Peyer's patch (tissue), 4 donors: ENCODE measurements around the gene PTER.

Experiments
- CTCF ChIP-seq, 6 experiments: fragments of 450-650 bp in 4 of 6; fragments of 200-600 bp in 2 of 6; sonication (generic) in 1 of 6; IDR thresholded peaks; one replicate each; pipeline ENCODE4 v1.5.1; 2017 to 2019; ENCODE audit warnings: antibody characterized with exemption in 6 of 6, mild to moderate bottlenecking in 3 of 6, moderate library complexity in 1 of 6
- POLR2A ChIP-seq, 2 donors: fragments of 450-650 bp; IDR thresholded peaks; one replicate each; pipeline ENCODE4 v1.5.1; 2017; ENCODE audit warnings: antibody characterized with exemption in 2 of 2, mild to moderate bottlenecking in 2 of 2, moderate library complexity in 2 of 2

DNA sequence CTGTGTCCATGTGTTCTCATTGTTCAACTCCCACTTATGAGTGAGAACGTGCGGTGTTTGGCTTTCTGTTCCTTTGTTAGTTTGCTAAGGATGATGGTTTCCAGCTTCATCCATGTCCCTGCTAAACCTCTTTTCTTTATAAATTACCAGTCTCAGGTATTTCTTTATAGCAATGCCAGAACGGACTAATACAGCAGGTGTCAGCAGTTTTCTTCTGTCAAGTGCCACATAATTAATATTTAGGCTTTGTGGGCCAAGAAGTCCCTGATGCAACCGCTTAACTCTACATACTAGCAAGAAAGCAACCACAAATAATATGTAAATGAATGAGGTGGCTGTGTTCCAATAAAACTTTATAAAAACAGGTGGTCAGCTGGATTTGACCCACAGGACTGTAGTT, 111.2 kb downstream of the PTER start:
- TF ChIP-seq CTCF (IDR thresholded peaks at IDR 0.05) (no peak), POLR2A (IDR thresholded peaks at IDR 0.05) (no peak)
